Measurements from ENCODE around the gene MAPK8IP3. TPM values are rescaled to one million over a fixed set of nuclear protein-coding genes. Genes with fewer than 3 reads are reported as not detected.

MAPK8IP3 gene
- total and polyA plus RNA-seq, 2 donors from 2014 or later: 10.6 to 67.7 TPM

DNA sequence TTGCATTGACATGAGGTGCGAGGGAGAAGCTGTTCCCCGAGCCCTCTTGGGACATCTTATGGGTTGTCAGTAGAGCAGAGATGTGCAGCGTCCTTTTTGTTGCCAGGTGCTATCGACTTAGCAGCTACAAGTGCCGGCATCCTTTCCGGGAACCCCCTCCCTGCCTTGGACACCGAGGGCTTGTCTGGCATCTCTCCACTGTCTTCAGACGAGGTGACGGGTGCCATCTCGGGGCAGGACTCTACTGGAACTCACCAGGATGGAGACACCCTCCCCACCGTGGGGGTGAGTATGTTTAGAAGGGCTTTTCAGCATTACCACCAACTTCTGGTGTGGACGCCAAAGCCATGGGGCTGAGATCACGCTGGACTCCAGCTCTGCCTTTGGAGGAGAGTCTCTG lies 39.7 kb upstream of the MAPK8IP3 start:
- Histone ChIP-seq H3K4me3 (ENCODE audit: low read length in 3 of 3) (no peak overlapping the region), H3K9ac (ENCODE audit: low read length in 3 of 3) (no peak overlapping the region), H3K27ac (ENCODE audit: low read depth in 2 of 2, low read length in 2 of 2) (no peak overlapping the region), H3K27me3 (ENCODE audit: control insufficient read depth, insufficient read depth, low read length) (no peaks in the 10 kb centered on the region), H3K9me3 (ENCODE audit: control insufficient read depth in 2 of 3, insufficient read depth in 1 of 3, low read length in 3 of 3) (no peaks in the 10 kb centered on the region), H3K36me3 (ENCODE audit: control insufficient read depth in 2 of 3, insufficient read depth in 3 of 3, low read length in 3 of 3) (peaks cover 0 to 78% (median 60%) of the 10 kb centered on the region in 3 donors), H3K4me1 (ENCODE audit: control insufficient read depth in 2 of 3, insufficient read depth in 2 of 3, low read depth in 1 of 3, low read length in 3 of 3) (no peaks in the 10 kb centered on the region)
- DNase-seq (no peak), FAIRE-seq (no peak)
- intact Hi-C loops (cut with DNase I): no loop called here
- no peak for TF ChIP-seq CTCF (IDR thresholded peaks at IDR 0.05; ENCODE audit: borderline replicate concordance, extremely low read depth, insufficient read depth)

DNA sequence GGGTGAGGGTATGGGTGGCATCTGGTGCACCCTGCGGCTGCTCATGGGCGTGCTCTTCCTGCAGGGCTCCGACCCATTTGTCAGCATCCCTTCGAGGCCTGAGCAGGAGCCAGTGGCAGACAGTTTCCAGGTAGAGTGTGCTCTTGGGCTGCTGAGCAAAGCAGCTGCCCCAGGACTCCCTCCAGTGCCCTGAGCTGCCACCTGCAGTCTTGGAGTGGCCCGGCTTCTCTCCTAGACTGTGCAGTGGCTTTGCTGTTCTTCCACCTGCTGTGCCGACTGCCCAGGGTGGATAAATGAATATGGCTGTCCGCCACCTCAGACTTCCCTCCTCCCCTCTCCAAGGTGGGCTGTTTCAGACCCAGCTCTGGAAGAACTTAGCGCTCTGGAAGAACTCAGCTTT lies 38.7 kb upstream of the MAPK8IP3 start:
- DNase-seq (no peak), FAIRE-seq (no peak)
- peaks cover 0 to 79% (median 60%) of the 10 kb centered on the region in 3 donors for H3K36me3 ChIP-seq (ENCODE audit: control insufficient read depth in 2 of 3, insufficient read depth in 3 of 3, low read length in 3 of 3)
- no peak overlapping the region for H3K9ac ChIP-seq (ENCODE audit: low read length in 3 of 3)
- H3K9me3 ChIP-seq (ENCODE audit: control insufficient read depth in 2 of 3, insufficient read depth in 1 of 3, low read length in 3 of 3): no peaks in the 10 kb centered on the region
- H3K27me3 ChIP-seq (ENCODE audit: control insufficient read depth, insufficient read depth, low read length): no peaks in the 10 kb centered on the region
- no peak overlapping the region for H3K27ac ChIP-seq (ENCODE audit: low read depth in 2 of 2, low read length in 2 of 2)
- no peaks in the 10 kb centered on the region for H3K4me1 ChIP-seq (ENCODE audit: control insufficient read depth in 2 of 3, insufficient read depth in 2 of 3, low read depth in 1 of 3, low read length in 3 of 3)
- no peak for TF ChIP-seq CTCF (IDR thresholded peaks at IDR 0.05; ENCODE audit: borderline replicate concordance, extremely low read depth, insufficient read depth)
- intact Hi-C loops (cut with DNase I): no loop called here
- H3K4me3 ChIP-seq (ENCODE audit: low read length in 3 of 3): no peak overlapping the region

DNA sequence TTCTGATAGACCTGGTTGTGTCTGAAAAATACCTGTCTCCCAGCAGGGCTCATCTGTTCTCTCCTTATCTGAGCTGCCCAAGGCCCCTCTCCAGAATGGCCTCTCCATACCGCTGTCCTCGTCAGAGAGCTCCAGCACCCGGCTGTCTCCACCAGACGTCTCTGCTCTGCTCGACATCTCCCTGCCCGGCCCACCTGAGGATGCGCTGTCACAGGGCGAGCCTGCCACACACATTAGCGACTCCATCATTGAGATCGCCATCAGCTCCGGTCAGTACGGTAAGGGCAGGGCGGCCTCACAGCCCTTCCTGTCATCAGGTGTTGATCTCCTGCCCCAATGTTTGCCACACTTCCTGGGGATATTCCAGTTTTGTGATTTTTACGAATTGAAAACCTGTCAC lies 38.1 kb upstream of the MAPK8IP3 start:
- TF ChIP-seq CTCF (IDR thresholded peaks at IDR 0.05; ENCODE audit: borderline replicate concordance, extremely low read depth, insufficient read depth): no peak
- no peak overlapping the region for H3K4me3 ChIP-seq (ENCODE audit: low read length in 3 of 3)
- FAIRE-seq (no peak), DNase-seq (peak in 1 of 5 donors; percentile 56)
- no peak overlapping the region for H3K27ac ChIP-seq (ENCODE audit: low read depth in 2 of 2, low read length in 2 of 2)
- H3K4me1 ChIP-seq (ENCODE audit: control insufficient read depth in 2 of 3, insufficient read depth in 2 of 3, low read depth in 1 of 3, low read length in 3 of 3): no peaks in the 10 kb centered on the region
- H3K36me3 ChIP-seq (ENCODE audit: control insufficient read depth in 2 of 3, insufficient read depth in 3 of 3, low read length in 3 of 3): peaks cover 4 to 82% (median 60%) of the 10 kb centered on the region in 3 donors
- H3K27me3 ChIP-seq (ENCODE audit: control insufficient read depth, insufficient read depth, low read length): no peaks in the 10 kb centered on the region
- no peaks in the 10 kb centered on the region for H3K9me3 ChIP-seq (ENCODE audit: control insufficient read depth in 2 of 3, insufficient read depth in 1 of 3, low read length in 3 of 3)
- intact Hi-C loops (cut with DNase I): no loop called here
- H3K9ac ChIP-seq (ENCODE audit: low read length in 3 of 3): no peak overlapping the region

All from kidney (tissue), 14 donors.